ENCODE data around the gene RHOB.
"Not testable (repeated sequence)": the region's sequence is repeated elsewhere in the genome, so short reads cannot be mapped to it uniquely, and the experiment has no call there.

Gene RHOB

GRCh38 chr2:20484034-20484617, 37.3 kb downstream of the RHOB start:
- DNase-seq, result no peak
- in situ Hi-C loops (cut with MboI; ENCODE audit: low pct_unique_long_range_greater_than_20kb, low sequenced_read_pairs), result no loop called here

- in situ Hi-C loops (cut with MboI; ENCODE audit: low pct_unique_long_range_greater_than_20kb, low sequenced_read_pairs), result no loop called here
- DNase-seq, result no peak
These were observed 38.1 kb downstream of the RHOB start for GRCh38 chr2:20484810-20485611.

- in situ Hi-C loops (cut with MboI; ENCODE audit: low pct_unique_long_range_greater_than_20kb, low sequenced_read_pairs), result no loop called here
- DNase-seq, result no peak
These were observed 38.9 kb downstream of the RHOB start for GRCh38 chr2:20485612-20486388.

- in situ Hi-C loops (cut with MboI; ENCODE audit: low pct_unique_long_range_greater_than_20kb, low sequenced_read_pairs), result no loop called here
- no peak for DNase-seq
These were observed 39.7 kb downstream of the RHOB start for GRCh38 chr2:20486571-20486970.

GRCh38 chr2:20487030-20487391, 40.1 kb downstream of the RHOB start:
- no peak for DNase-seq
- in situ Hi-C loops (cut with MboI; ENCODE audit: low pct_unique_long_range_greater_than_20kb, low sequenced_read_pairs), result no loop called here

GRCh38 chr2:20487392-20488174, 40.7 kb downstream of the RHOB start:
- in situ Hi-C loops (cut with MboI; ENCODE audit: low pct_unique_long_range_greater_than_20kb, low sequenced_read_pairs), result no loop called here
- no peak for DNase-seq

GRCh38 chr2:20488201-20488641, 41.3 kb downstream of the RHOB start:
- in situ Hi-C loops (cut with MboI; ENCODE audit: low pct_unique_long_range_greater_than_20kb, low sequenced_read_pairs), result no loop called here
- DNase-seq, result no peak

GRCh38 chr2:20488782-20489181, 41.9 kb downstream of the RHOB start:
- DNase-seq, result no peak
- in situ Hi-C loops (cut with MboI; ENCODE audit: low pct_unique_long_range_greater_than_20kb, low sequenced_read_pairs), result no loop called here

GRCh38 chr2:20490300-20491181, 43.7 kb downstream of the RHOB start:
- in situ Hi-C loops (cut with MboI; ENCODE audit: low pct_unique_long_range_greater_than_20kb, low sequenced_read_pairs), result no loop called here
- no peak for DNase-seq

GRCh38 chr2:20491739-20492531, 45.1 kb downstream of the RHOB start:
- no peak for DNase-seq
- in situ Hi-C loops (cut with MboI; ENCODE audit: low pct_unique_long_range_greater_than_20kb, low sequenced_read_pairs), result no loop called here

GRCh38 chr2:20493095-20493494, 46.2 kb downstream of the RHOB start:
- in situ Hi-C loops (cut with MboI; ENCODE audit: low pct_unique_long_range_greater_than_20kb, low sequenced_read_pairs); DNase-seq: not testable (repeated sequence)

GRCh38 chr2:20494241-20494640, 47.4 kb downstream of the RHOB start:
- in situ Hi-C loops (cut with MboI; ENCODE audit: low pct_unique_long_range_greater_than_20kb, low sequenced_read_pairs), result no loop called here
- no peak for DNase-seq

- no peak for DNase-seq
- in situ Hi-C loops (cut with MboI; ENCODE audit: low pct_unique_long_range_greater_than_20kb, low sequenced_read_pairs), result no loop called here
These were observed 49.4 kb downstream of the RHOB start for GRCh38 chr2:20496076-20496872.

- no peak for DNase-seq
- in situ Hi-C loops (cut with MboI; ENCODE audit: low pct_unique_long_range_greater_than_20kb, low sequenced_read_pairs), result no loop called here
These were observed 50.1 kb downstream of the RHOB start for GRCh38 chr2:20496942-20497341.

Data from KBM-7 (cell line).